ENCODE measurements around the gene XG.
"Not testable (repeated sequence)": the region's sequence is repeated elsewhere in the genome, so short reads cannot be mapped to it uniquely, and the experiment has no call there.

Gene XG

GRCh38 chrX:2751874-2752300 is at the start of gene XG:
TSS of gene XG (plus strand) at chrX:2752040. CDS start at chrX:2752275, 235 bp downstream.
- DNase-seq = not testable (repeated sequence)

- no peak for DNase-seq
These were observed 47.9 kb upstream of the XG start for GRCh38 chrX:2703991-2704369.

GRCh38 chrX:2705046-2705832 is 46.6 kb upstream of the XG start:
- DNase-seq = no peak

- peak; percentile 84 for DNase-seq
These were observed 44.5 kb upstream of the XG start for GRCh38 chrX:2707334-2707760.

GRCh38 chrX:2708021-2708420 is 43.8 kb upstream of the XG start:
- DNase-seq = no peak

GRCh38 chrX:2708592-2709188 is 43.1 kb upstream of the XG start:
- no peak for DNase-seq

GRCh38 chrX:2709556-2709955 is 42.3 kb upstream of the XG start:
- DNase-seq = no peak

GRCh38 chrX:2710041-2710840 is 41.6 kb upstream of the XG start:
- DNase-seq = peak; percentile 79

- DNase-seq = no peak
These were observed 40.4 kb upstream of the XG start for GRCh38 chrX:2711441-2711840.

- DNase-seq = no peak
These were observed 39.4 kb upstream of the XG start for GRCh38 chrX:2712428-2712827.

GRCh38 chrX:2712890-2713840 is 38.7 kb upstream of the XG start:
- no peak for DNase-seq

GRCh38 chrX:2714551-2714950 is 37.3 kb upstream of the XG start:
- peak; percentile 73 for DNase-seq

- DNase-seq = no peak
These were observed 36.7 kb upstream of the XG start for GRCh38 chrX:2715066-2715600.

- no peak for DNase-seq
These were observed 34.5 kb upstream of the XG start for GRCh38 chrX:2717312-2717711.

- DNase-seq = no peak
These were observed 33.0 kb upstream of the XG start for GRCh38 chrX:2718821-2719220.

GRCh38 chrX:2719774-2720447 is 31.9 kb upstream of the XG start:
- no peak for DNase-seq

GRCh38 chrX:2723286-2723879 is 28.5 kb upstream of the XG start:
- no peak for DNase-seq

- not testable (repeated sequence) for DNase-seq
These were observed 24.6 kb upstream of the XG start for GRCh38 chrX:2727264-2727663.

GRCh38 chrX:2732076-2732475 is 19.8 kb upstream of the XG start:
- DNase-seq = no peak

GRCh38 chrX:2732649-2733048 is 19.2 kb upstream of the XG start:
- no peak for DNase-seq

- no peak for DNase-seq
These were observed 18.6 kb upstream of the XG start for GRCh38 chrX:2733286-2733685.

Measured in activated effector memory CD4-positive, alpha-beta T cell treated with anti-CD3 and anti-CD28 coated beads, Interleukin-2, amount 50 U/mL, for 16 hours (primary cell).